OCI-LY7 (cell line): Measurements from ENCODE around the gene LHX5. TPM values are rescaled to one million over a fixed set of nuclear protein-coding genes. Genes with fewer than 3 reads are reported as not detected.

Experiments
- BruUV-seq: library from RNA; stranded (reverse); fragments of 400-500 nt; replicated peaks from 2 replicates; lab custom pipeline; 2021; lab: Mats Ljungman, UMichigan
- CTCF ChIA-PET: fragments of 300-600 bp; sonication (Branson Sonifier 250); formaldehyde crosslinking; loops from one replicate; lab custom pipeline; 2022; ENCODE audit warnings: antibody characterized with exemption; ENCODE audit not compliant: unreplicated experiment; lab: Charles Lee
- POLR2A ChIA-PET: fragments of 300-600 bp; sonication (Branson Sonifier 250); formaldehyde crosslinking; loops from one replicate; lab custom pipeline; 2022; ENCODE audit warnings: antibody characterized with exemption; lab: Charles Lee
- DNase-seq: peaks from one replicate; pipeline ENCODE4 v3.0.0-alpha.2; 2015; ENCODE audit warnings: low spot score
- H2AFZ ChIP-seq: fragments of 200-600 bp; sonication (generic), shearing (Covaris generic); 2 replicates; pipeline ENCODE4 v1.6.1; 2014; ENCODE audit warnings: mild to moderate bottlenecking, antibody characterized with exemption, low read length, moderate library complexity
- H3K27ac ChIP-seq: fragments of 200-600 bp; sonication (generic); 2 replicates; pipeline ENCODE4 v1.5.1; 2014; ENCODE audit warnings: mixed run types, low read depth, mild to moderate bottlenecking, moderate library complexity, low read length, inconsistent platforms; ENCODE audit not compliant: poor library complexity, severe bottlenecking
- H3K36me3 ChIP-seq: fragments of 200-600 bp; sonication (generic); 2 replicates; pipeline ENCODE4 v1.6.1; 2014; ENCODE audit warnings: mild to moderate bottlenecking, antibody characterized with exemption, low read length, moderate library complexity, mixed read lengths; ENCODE audit not compliant: insufficient read depth
- H3K4me1 ChIP-seq: fragments of 200-600 bp; sonication (generic); 2 replicates; pipeline ENCODE4 v1.5.1; 2014; ENCODE audit warnings: mild to moderate bottlenecking, low read length; ENCODE audit not compliant: insufficient read depth, poor library complexity, severe bottlenecking
- H3K4me2 ChIP-seq: fragments of 200-600 bp; sonication (generic); 2 replicates; pipeline ENCODE4 v1.6.1; 2014; ENCODE audit warnings: mild to moderate bottlenecking, low read length
- H3K4me3 ChIP-seq: fragments of 200-600 bp; sonication (generic); 2 replicates; pipeline ENCODE4 v1.5.1; 2014; ENCODE audit warnings: mild to moderate bottlenecking, low read depth, low read length; ENCODE audit not compliant: poor library complexity, severe bottlenecking
- H3K79me2 ChIP-seq: fragments of 200-600 bp; sonication (generic); 2 replicates; pipeline ENCODE4 v1.6.1; 2016; ENCODE audit warnings: low read depth, mild to moderate bottlenecking, low read length, moderate library complexity, mixed read lengths; ENCODE audit not compliant: insufficient read depth
- H3K9me2 ChIP-seq: fragments of 200-600 bp; sonication (generic); 2 replicates; pipeline ENCODE4 v1.6.1; 2016; ENCODE audit warnings: mild to moderate bottlenecking, low read length, mixed read lengths; ENCODE audit not compliant: insufficient read depth
- H3K9me3 ChIP-seq: fragments of 200-600 bp; sonication (generic); 2 replicates; pipeline ENCODE4 v1.6.1; 2014; ENCODE audit warnings: mild to moderate bottlenecking, mixed run types, low read length, mixed read lengths
- H4K20me1 ChIP-seq: fragments of 200-600 bp; sonication (generic); 2 replicates; pipeline ENCODE4 v1.6.1; 2014; ENCODE audit warnings: mild to moderate bottlenecking, antibody characterized with exemption, low read length, moderate library complexity, mixed read lengths; ENCODE audit not compliant: insufficient read depth
- CTCF ChIP-seq: fragments of 200-600 bp; sonication (generic); conservative IDR thresholded peaks from 2 replicates; pipeline ENCODE4 v1.5.1; 2014; ENCODE audit warnings: mild to moderate bottlenecking, antibody characterized with exemption, low read length, moderate library complexity, mixed read lengths
- EZH2phosphoT487 ChIP-seq: fragments of 200-600 bp; sonication (generic); IDR thresholded peaks from 2 replicates; pipeline ENCODE4 v1.6.1; 2018; ENCODE audit warnings: low read depth, borderline replicate concordance, mild to moderate bottlenecking, mixed run types, antibody characterized with exemption, low read length, moderate library complexity, mixed read lengths
- intact Hi-C: fragments of 100-400 bp; cut with micrococcal nuclease; formaldehyde crosslinking; loops from one replicate; pipeline ENCODE4 v1.10.0; 2022; ENCODE audit not compliant: unreplicated experiment
- total RNA-seq, 2 experiments: library from RNA; depleted of rRNA in 1 of 2; stranded (reverse); fragments of >200 nt in 1 of 2; shearing (Covaris generic) in 1 of 2; gene quantifications; 2 replicates each; pipeline ENCODE4 v1.2.3, GENCODE V29; 2014 to 2022

The LHX5 gene
- total RNA-seq, 2 experiments from 2014 or later = not detected

GRCh38 chr12:113476176-113476986, 4.7 kb upstream of the LHX5 start:
- Histone ChIP-seq H3K9me3 (no peaks in the 10 kb centered on the region), H3K79me2 (no peaks in the 10 kb centered on the region), H2AFZ (no peak overlapping the region), H3K4me3 (no peak overlapping the region), H3K36me3 (no peaks in the 10 kb centered on the region), H3K9me2 (no peaks in the 10 kb centered on the region), H4K20me1 (no peaks in the 10 kb centered on the region), H3K4me2 (no peak overlapping the region), H3K27ac (no peak overlapping the region), H3K4me1 (no peaks in the 10 kb centered on the region)
- DNase-seq = no peak
- ChIA-PET CTCF (no interaction called here), POLR2A (no interaction called here)
- no TSS peak for BruUV-seq
- intact Hi-C loops = no loop called here
- no peak for TF ChIP-seq CTCF
- TF ChIP-seq EZH2phosphoT487 = no peak

- Histone ChIP-seq H3K36me3 (no peaks in the 10 kb centered on the region), H3K4me1 (no peaks in the 10 kb centered on the region), H3K9me3 (no peaks in the 10 kb centered on the region), H3K4me2 (no peak overlapping the region), H3K4me3 (no peak overlapping the region), H3K79me2 (no peaks in the 10 kb centered on the region), H3K9me2 (no peaks in the 10 kb centered on the region), H3K27ac (no peak overlapping the region), H2AFZ (no peak overlapping the region), H4K20me1 (no peaks in the 10 kb centered on the region)
- DNase-seq = no peak
- TF ChIP-seq CTCF (no peak), EZH2phosphoT487 (no peak)
- CTCF ChIA-PET = no interaction called here
- no TSS peak for BruUV-seq
- intact Hi-C loops = no loop called here
- POLR2A ChIA-PET = no interaction called here
Observed at GRCh38 chr12:113475451-113476175, 3.9 kb upstream of the LHX5 start.
